HCT116 (cell line): ENCODE measurements around the gene FRAS1. TPM values are rescaled to one million over a fixed set of nuclear protein-coding genes. Genes with fewer than 3 reads are reported as not detected.

ENCODE experiments used
- ATAC-seq: fragments of 200-7000 bp; cut with Tn5 transposase; 2 replicates; pipeline ENCODE4 v1.9.1; 2020; ENCODE audit warnings: mild to moderate bottlenecking, moderate library complexity
- BruUV-seq: library from RNA; stranded (reverse); fragments of 400-500 nt; replicated peaks from 2 replicates; lab custom pipeline; 2021; lab: Mats Ljungman, UMichigan
- CTCF ChIA-PET: fragments of 300-600 bp; sonication (Branson Sonifier 250); formaldehyde crosslinking; loops from one replicate; lab custom pipeline; 2021; ENCODE audit warnings: antibody characterized with exemption; lab: Charles Lee
- POLR2A ChIA-PET: fragments of 300-600, 350-600 bp; sonication (Branson Sonifier 250); formaldehyde crosslinking; loops from one replicate; lab custom pipeline; 2021; ENCODE audit warnings: antibody characterized with exemption; lab: Charles Lee
- RAD21 ChIA-PET, 2 experiments: fragments of 300-600 bp; sonication (Branson Sonifier 250); formaldehyde crosslinking; loops; one replicate each; lab custom pipeline; 2023; ENCODE audit warnings: low total read pairs in 2 of 2; ENCODE audit not compliant: uncharacterized antibody in 2 of 2, unreplicated experiment in 2 of 2, low non-redundant PET in 1 of 2; lab: Charles Lee
- DNase-seq: peaks from one replicate; pipeline ENCODE4 v3.0.0-alpha.2; 2010; ENCODE audit warnings: low read depth, low spot score
- H2AFZ ChIP-seq: fragments of 200-600 bp; shearing (Covaris generic), sonication (generic); 2 replicates; pipeline ENCODE4 v1.6.1; 2017; ENCODE audit warnings: low read depth, mixed run types, mixed read lengths, antibody characterized with exemption, low read length; ENCODE audit not compliant: poor library complexity, severe bottlenecking
- H3K27ac ChIP-seq: 2 replicates; pipeline ENCODE4 v1.5.1; 2012; ENCODE audit warnings: low read depth, low read length
- H3K27me3 ChIP-seq: fragments of 200-600 bp; sonication (generic); 2 replicates; pipeline ENCODE4 v1.6.1; 2016; ENCODE audit warnings: mixed run types, low read length, mixed read lengths; ENCODE audit not compliant: insufficient read depth
- H3K36me3 ChIP-seq, 2 experiments: fragments of 200-500 bp in 1 of 2; fragments of 200-600 bp in 1 of 2; sonication (Bioruptor generic) in 1 of 2; sonication (generic) in 1 of 2; 2 replicates each; pipeline versions ENCODE4 v1.5.1 to v1.6.1; 2014 to 2016; ENCODE audit warnings: low read length in 2 of 2, inconsistent platforms in 1 of 2, mixed read lengths in 1 of 2, mixed run types in 1 of 2; ENCODE audit not compliant: insufficient read depth in 2 of 2, control insufficient read depth in 1 of 2
- H3K4me1 ChIP-seq, 2 experiments: fragments of 200-600 bp in 1 of 2; sonication (generic) in 1 of 2; 2 replicates each; pipeline versions ENCODE4 v1.5.1 to v1.6.1; 2012 to 2017; ENCODE audit warnings: low read length in 2 of 2, inconsistent platforms in 1 of 2, mild to moderate bottlenecking in 1 of 2, mixed read lengths in 1 of 2, mixed run types in 1 of 2, moderate library complexity in 1 of 2; ENCODE audit not compliant: insufficient read depth in 2 of 2, control insufficient read depth in 1 of 2
- H3K4me2 ChIP-seq: fragments of 200-600 bp; sonication (generic); 2 replicates; pipeline ENCODE4 v1.6.1; 2017; ENCODE audit warnings: mixed run types, low read length, mixed read lengths
- H3K4me3 ChIP-seq, 2 experiments: fragments of 200-600 bp in 1 of 2; sonication (generic) in 1 of 2; replicated peaks in 1 of 2; 2 replicates each; pipeline ENCODE4 v1.5.1; 2011 to 2016; ENCODE audit warnings: low read length in 2 of 2, control low read depth in 1 of 2, low read depth in 1 of 2, mild to moderate bottlenecking in 1 of 2, mixed read lengths in 1 of 2, mixed run types in 1 of 2
- H3K79me2 ChIP-seq: fragments of 200-600 bp; sonication (generic); 2 replicates; pipeline ENCODE4 v1.6.1; 2017; ENCODE audit warnings: mild to moderate bottlenecking, mixed run types, low read length, moderate library complexity, mixed read lengths; ENCODE audit not compliant: insufficient read depth
- H3K9ac ChIP-seq: fragments of 200-600 bp; sonication (generic); 2 replicates; pipeline ENCODE4 v1.6.1; 2016; ENCODE audit warnings: low read length, mixed read lengths
- H3K9me2 ChIP-seq: fragments of 200-600 bp; sonication (generic), shearing (Covaris generic); 2 replicates; pipeline ENCODE4 v1.6.1; 2017; ENCODE audit warnings: mixed run types, mild to moderate bottlenecking, moderate library complexity; ENCODE audit not compliant: insufficient read depth
- H3K9me3 ChIP-seq, 2 experiments: fragments of 200-500 bp in 1 of 2; fragments of 200-600 bp in 1 of 2; sonication (Bioruptor generic) in 1 of 2; sonication (generic) in 1 of 2; 2 replicates each; pipeline ENCODE4 v1.6.1; 2014 to 2017; ENCODE audit warnings: low read length in 2 of 2, mixed read lengths in 2 of 2, inconsistent platforms in 1 of 2, low read depth in 1 of 2, mild to moderate bottlenecking in 1 of 2, mixed run types in 1 of 2, moderate library complexity in 1 of 2; ENCODE audit not compliant: control insufficient read depth in 1 of 2, insufficient read depth in 1 of 2
- H4K20me1 ChIP-seq: fragments of 200-600 bp; sonication (generic), shearing (Covaris generic); 2 replicates; pipeline ENCODE4 v1.6.1; 2017; ENCODE audit warnings: mixed run types, mild to moderate bottlenecking, moderate library complexity; ENCODE audit not compliant: insufficient read depth
- EZH2 ChIP-seq: fragments of 200-600 bp; sonication (generic); IDR thresholded peaks from 2 replicates; pipeline ENCODE4 v1.6.1; 2017; ENCODE audit warnings: antibody characterized with exemption, mixed run types
- EZH2phosphoT487 ChIP-seq: fragments of 200-600 bp; IDR thresholded peaks from 2 replicates; pipeline ENCODE4 v1.6.1; 2018; ENCODE audit warnings: antibody characterized with exemption, borderline replicate concordance
- JUND ChIP-seq: IDR thresholded peaks from 2 replicates; pipeline ENCODE4 v1.6.1; 2012
- POLR2A ChIP-seq: IDR thresholded peaks from 2 replicates; pipeline ENCODE4 v1.7.0; 2011; ENCODE audit warnings: borderline replicate concordance; ENCODE audit not compliant: insufficient read depth, insufficient read length; ENCODE audit errors: extremely low read depth
- POLR2AphosphoS5 ChIP-seq: IDR thresholded peaks from 2 replicates; pipeline ENCODE4 v1.6.1; 2011; ENCODE audit warnings: mild to moderate bottlenecking, low read depth, low read length, moderate library complexity
- RAD21 ChIP-seq: IDR thresholded peaks from 2 replicates; pipeline ENCODE4 v1.6.1; 2012; ENCODE audit warnings: low read depth, mild to moderate bottlenecking
- SRF ChIP-seq: IDR thresholded peaks from 2 replicates; pipeline ENCODE4 v1.6.1; 2012; ENCODE audit warnings: low read depth
- ZNF274 ChIP-seq: fragments of 200-500 bp; sonication (Bioruptor generic); IDR thresholded peaks from 2 replicates; pipeline ENCODE4 v1.6.1; 2014; ENCODE audit warnings: mild to moderate bottlenecking, low read depth, low read length, inconsistent platforms
- intact Hi-C: fragments of 100-400 bp; cut with micrococcal nuclease; formaldehyde crosslinking; loops from 2 replicates; pipeline ENCODE4 v1.10.0; 2022
- total RNA-seq: library from RNA; stranded (reverse); gene quantifications from one replicate; pipeline ENCODE4 v1.2.1, GENCODE V29; 2021; ENCODE audit not compliant: unreplicated experiment

Gene FRAS1
- total RNA-seq, 1 experiment from 2014 or later, result 33.5 TPM

GRCh38 chr4:78068481-78068880 is 11.4 kb downstream of the FRAS1 start:
- BruUV-seq, result no TSS peak
- Histone ChIP-seq H2AFZ (no peak overlapping the region), H3K4me3 (no peak overlapping the region), H3K27me3 (no peaks in the 10 kb centered on the region), H3K9ac (no peak overlapping the region), H3K79me2 (peaks cover 19% of the 10 kb centered on the region), H3K27ac (no peak overlapping the region), H4K20me1 (peaks cover 6% of the 10 kb centered on the region; the same call in 1 of the 2 replicates), H3K4me1 (no peaks in the 10 kb centered on the region), H3K9me2 (no peaks in the 10 kb centered on the region; the same call in 1 of the 2 replicates), H3K36me3 (no peaks in the 10 kb centered on the region; a peak in 1 of 4 replicates), H3K4me2 (no peak overlapping the region), H3K9me3 (no peaks in the 10 kb centered on the region)
- ATAC-seq (no peak), DNase-seq (no peak)
- RAD21 ChIA-PET, result no interaction called here
- intact Hi-C loops, result no loop called here
- POLR2A ChIA-PET, result interaction anchor here (1.3 to 1.7 kb wide), 2 partner anchors 9 to 12 kb away, joined by 3 to 5 read pairs; partner anchors contain the start of gene FRAS1
- CTCF ChIA-PET, result interaction anchor here (1.1 kb wide), 1 partner anchor 9 kb away, joined by 7 read pairs; no protein-coding TSS in a partner anchor
- no peak for TF ChIP-seq EZH2
- TF ChIP-seq, all 23 proteins: peak for 0

- Histone ChIP-seq H2AFZ (no peak overlapping the region), H3K9me3 (no peaks in the 10 kb centered on the region), H3K4me2 (no peak overlapping the region), H4K20me1 (peaks cover 6% of the 10 kb centered on the region; the same call in 1 of the 2 replicates), H3K36me3 (no peaks in the 10 kb centered on the region; a peak in 1 of 4 replicates), H3K4me3 (no peak overlapping the region), H3K79me2 (peaks cover 14% of the 10 kb centered on the region), H3K9me2 (no peaks in the 10 kb centered on the region; the same call in 1 of the 2 replicates), H3K4me1 (no peaks in the 10 kb centered on the region), H3K27ac (no peak overlapping the region), H3K27me3 (no peaks in the 10 kb centered on the region), H3K9ac (no peak overlapping the region)
- no TSS peak for BruUV-seq
- intact Hi-C loops, result no loop called here
- ChIA-PET RAD21 (no interaction called here), POLR2A (interaction anchor here (1.3 kb wide), 1 partner anchor 10 kb away, joined by 3 read pairs; no protein-coding TSS in a partner anchor), CTCF (interaction anchor here (3.7 kb wide), 1 partner anchor 10 kb away, joined by 17 read pairs; no protein-coding TSS in a partner anchor)
- DNase-seq, result no peak
- ATAC-seq, result no peak
- TF ChIP-seq POLR2A (no peak), EZH2phosphoT487 (no peak), POLR2AphosphoS5 (no peak), JUND (no peak), RAD21 (no peak), ZNF274 (no peak), SRF (no peak)
These were observed 12.2 kb downstream of the FRAS1 start for GRCh38 chr4:78069319-78069718.
